Measurements from ENCODE around the gene SPATA22.
"Not testable (repeated sequence)": the region's sequence is repeated elsewhere in the genome, so short reads cannot be mapped to it uniquely, and the experiment has no call there.

SPATA22 gene

GRCh38 chr17:3471599-3471998 is at the start of gene SPATA22:
Gene SPATA22 (minus strand): TSS chr17:3471819. CDS start chr17:3469325, 2,494 bp downstream.
- no peak for DNase-seq (ENCODE audit: low spot score)

GRCh38 chr17:3519472-3519871 is 47.9 kb upstream of the SPATA22 start:
- DNase-seq (ENCODE audit: low spot score): not testable (repeated sequence)

- no peak for DNase-seq (ENCODE audit: low spot score)
These were observed 43.3 kb upstream of the SPATA22 start for GRCh38 chr17:3514873-3515272.

- DNase-seq (ENCODE audit: low spot score): not testable (repeated sequence)
These were observed 42.5 kb upstream of the SPATA22 start for GRCh38 chr17:3514167-3514566.

- DNase-seq (ENCODE audit: low spot score): no peak
These were observed 41.9 kb upstream of the SPATA22 start for GRCh38 chr17:3513305-3514035.

GRCh38 chr17:3512505-3513171 is 41.0 kb upstream of the SPATA22 start:
- no peak for DNase-seq (ENCODE audit: low spot score)

GRCh38 chr17:3511852-3512504 is 40.4 kb upstream of the SPATA22 start:
- no peak for DNase-seq (ENCODE audit: low spot score)

GRCh38 chr17:3510090-3510489 is 38.5 kb upstream of the SPATA22 start:
- no peak for DNase-seq (ENCODE audit: low spot score)

- DNase-seq (ENCODE audit: low spot score): no peak
These were observed 36.2 kb upstream of the SPATA22 start for GRCh38 chr17:3507869-3508268.

- no peak for DNase-seq (ENCODE audit: low spot score)
These were observed 35.5 kb upstream of the SPATA22 start for GRCh38 chr17:3507071-3507470.

- DNase-seq (ENCODE audit: low spot score): no peak
These were observed 34.4 kb upstream of the SPATA22 start for GRCh38 chr17:3506054-3506453.

GRCh38 chr17:3505008-3505407 is 33.4 kb upstream of the SPATA22 start:
- DNase-seq (ENCODE audit: low spot score): no peak

- no peak for DNase-seq (ENCODE audit: low spot score)
These were observed 31.7 kb upstream of the SPATA22 start for GRCh38 chr17:3503285-3503684.

- no peak for DNase-seq (ENCODE audit: low spot score)
These were observed 30.8 kb upstream of the SPATA22 start for GRCh38 chr17:3502466-3502865.

GRCh38 chr17:3501344-3501743 is 29.7 kb upstream of the SPATA22 start:
- no peak for DNase-seq (ENCODE audit: low spot score)

- DNase-seq (ENCODE audit: low spot score): no peak
These were observed 25.5 kb upstream of the SPATA22 start for GRCh38 chr17:3497101-3497500.

GRCh38 chr17:3485481-3486068 is 14.0 kb upstream of the SPATA22 start:
- no peak for DNase-seq (ENCODE audit: low spot score)

GRCh38 chr17:3482852-3483251 is 11.2 kb upstream of the SPATA22 start:
- DNase-seq (ENCODE audit: low spot score): no peak

- no peak for DNase-seq (ENCODE audit: low spot score)
These were observed 8.4 kb upstream of the SPATA22 start for GRCh38 chr17:3479988-3480387.

- DNase-seq (ENCODE audit: low spot score): no peak
These were observed 4.4 kb upstream of the SPATA22 start, which contains the start of gene ASPA for GRCh38 chr17:3475812-3476610. Gene ASPA (plus strand): TSS chr17:3475997. CDS start chr17:3476160, 163 bp downstream.

GRCh38 chr17:3475251-3475685 is 3.6 kb upstream of the SPATA22 start:
- no peak for DNase-seq (ENCODE audit: low spot score)

GRCh38 chr17:3474212-3474611 is 2.6 kb upstream of the SPATA22 start:
- DNase-seq (ENCODE audit: low spot score): no peak

All from hepatic stellate cell (primary cell).